ENCODE data around the gene PTGES3L.
"Not testable (repeated sequence)": the region's sequence is repeated elsewhere in the genome, so short reads cannot be mapped to it uniquely, and the experiment has no call there.

The PTGES3L gene

GRCh38 chr17:42985225-42985624 lies 5.3 kb upstream of the PTGES3L start:
- DNase-seq (ENCODE audit: low spot score) = no peak
- no peak for TF ChIP-seq CTCF (IDR thresholded peaks at IDR 0.05)
- Histone ChIP-seq H3K4me3 (no peak overlapping the region), H3K27ac (peak overlapping the region in 1 of 2 donors; percentile 26)

GRCh38 chr17:42982266-42982665 lies 2.4 kb upstream of the PTGES3L start:
- Histone ChIP-seq H3K4me3 (no peak overlapping the region), H3K27ac (no peak overlapping the region)
- no peak for DNase-seq (ENCODE audit: low spot score)
- TF ChIP-seq CTCF (IDR thresholded peaks at IDR 0.05) = no peak

- Histone ChIP-seq H3K27ac (peak overlapping the region; percentile 43 to 86), H3K4me3 (peak overlapping the region; percentile 100)
- no peak for DNase-seq (ENCODE audit: low spot score)
- no peak for TF ChIP-seq CTCF (IDR thresholded peaks at IDR 0.05)
Observed at GRCh38 chr17:42980766-42981397, 1.0 kb upstream of the PTGES3L start.

GRCh38 chr17:42980274-42980765 lies 440 bp upstream of the PTGES3L start, which contains the start of gene RUNDC1:
Gene RUNDC1, plus strand, starts transcription at chr17:42980565. Its CDS starts 12 bp downstream, at chr17:42980577.
- Histone ChIP-seq H3K4me3 (peak within 1 kb of the TSS; percentile 100), H3K27ac (peak within 1 kb of the TSS; percentile 43 to 86)
- DNase-seq (ENCODE audit: low spot score) = peak; percentile 92
- no peak for TF ChIP-seq CTCF (IDR thresholded peaks at IDR 0.05)

GRCh38 chr17:42975701-42976100 lies 4.2 kb downstream of the PTGES3L start:
- not testable (repeated sequence) for H3K27ac ChIP-seq; H3K4me3 ChIP-seq; DNase-seq (ENCODE audit: low spot score)

- no peak for DNase-seq (ENCODE audit: low spot score)
- Histone ChIP-seq H3K27ac (no peak overlapping the region), H3K4me3 (no peak overlapping the region)
- no peak for TF ChIP-seq CTCF (IDR thresholded peaks at IDR 0.05)
Observed at GRCh38 chr17:42975265-42975664, 4.6 kb downstream of the PTGES3L start.

GRCh38 chr17:42973323-42973722 lies 6.6 kb downstream of the PTGES3L start:
- not testable (repeated sequence) for H3K27ac ChIP-seq; DNase-seq (ENCODE audit: low spot score)

GRCh38 chr17:42971589-42971988 lies 8.3 kb downstream of the PTGES3L start:
- DNase-seq (ENCODE audit: low spot score) = no peak
- Histone ChIP-seq H3K4me3 (no peak overlapping the region), H3K27ac (no peak overlapping the region)
- no peak for TF ChIP-seq CTCF (IDR thresholded peaks at IDR 0.05)

More at GRCh38 chr17:42973323-42973722, 6.6 kb downstream of the PTGES3L start:
- not testable (repeated sequence) for H3K4me3 ChIP-seq
